HL-60 (cell line): ENCODE data around the gene SNX5.

Experiments
- CTCF ChIP-seq: IDR thresholded peaks from one replicate; pipeline ENCODE4 v1.5.1; 2011; ENCODE audit warnings: low read length, control low read depth, inconsistent platforms; ENCODE audit not compliant: insufficient read depth
- POLR2AphosphoS5 ChIP-seq: IDR thresholded peaks from 2 replicates; pipeline ENCODE4 v1.6.1; 2012; ENCODE audit warnings: low read depth

GRCh38 chr20:17895641-17896171, 72.9 kb downstream of the SNX5 start:
- no peak for TF ChIP-seq CTCF
- no peak for TF ChIP-seq POLR2AphosphoS5
